CD4-positive, alpha-beta T cell treated with Interleukin-17A for 1 hour (primary cell): ENCODE measurements around the gene TCP10L.
"Not testable (repeated sequence)": the region's sequence is repeated elsewhere in the genome, so short reads cannot be mapped to it uniquely, and the experiment has no call there.

ENCODE experiments used
- DNase-seq: peaks from one replicate; pipeline ENCODE4 v3.0.0-alpha.2; 2020

The TCP10L gene

DNA sequence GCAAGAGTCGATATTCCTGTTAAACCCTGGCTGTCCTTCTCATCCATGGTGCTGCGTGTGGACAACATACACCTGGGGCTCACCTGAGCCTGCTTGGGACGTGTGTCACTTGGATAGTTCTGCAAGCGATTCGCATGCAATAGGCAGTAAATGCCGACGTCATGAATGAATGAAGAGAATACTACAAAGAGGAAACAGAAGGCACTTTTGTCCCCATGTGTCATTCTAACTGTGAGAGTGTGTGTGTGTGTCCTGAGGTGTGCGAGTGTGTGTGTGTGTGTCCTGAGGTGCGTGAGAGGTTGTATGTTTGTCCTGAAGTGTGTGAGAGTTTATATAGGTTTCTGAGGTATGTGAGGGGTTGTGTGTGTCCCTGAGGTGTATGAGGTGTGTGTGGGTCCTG, 647 bp upstream of the TCP10L start:
- no peak for DNase-seq

DNA sequence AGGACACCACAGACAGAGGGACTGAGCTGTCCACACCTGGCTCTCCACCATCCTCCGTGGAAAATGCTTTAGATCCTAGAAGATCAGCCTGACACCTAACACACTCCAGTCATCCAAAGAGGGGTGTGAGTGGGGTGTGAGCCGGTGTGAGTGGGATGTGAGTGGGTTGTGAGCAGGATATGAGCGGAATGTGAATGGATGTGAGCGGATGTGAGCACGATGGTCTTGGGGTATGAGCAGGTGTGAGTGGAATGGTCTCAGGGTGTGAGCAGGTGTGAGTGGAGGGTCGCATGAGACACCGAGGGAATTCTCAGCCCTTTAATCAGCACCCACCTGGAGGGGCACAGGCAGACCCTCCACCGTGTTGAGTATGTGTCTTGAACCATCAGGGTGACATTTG, 851 bp downstream of the TCP10L start:
- DNase-seq: no peak

DNA sequence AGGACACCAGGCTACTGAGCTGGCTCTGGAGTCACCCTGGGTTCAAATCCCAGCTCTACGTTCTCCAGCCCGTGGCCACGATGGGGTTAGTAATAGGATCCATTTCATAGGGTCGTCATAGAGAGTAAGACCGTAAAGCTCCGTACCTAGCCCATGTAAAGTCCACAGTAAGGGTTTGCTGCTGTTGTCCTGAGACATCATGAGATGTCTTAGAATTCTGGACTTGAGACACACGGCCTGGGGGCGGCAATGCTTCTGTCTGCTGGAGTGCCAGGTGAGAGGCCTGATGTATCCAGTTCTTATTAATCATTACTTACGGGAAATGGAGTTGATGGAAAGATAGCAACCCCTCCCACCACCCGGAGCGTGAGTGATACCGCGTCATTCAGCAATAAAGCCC, 3.6 kb downstream of the TCP10L start:
- DNase-seq: no peak

DNA sequence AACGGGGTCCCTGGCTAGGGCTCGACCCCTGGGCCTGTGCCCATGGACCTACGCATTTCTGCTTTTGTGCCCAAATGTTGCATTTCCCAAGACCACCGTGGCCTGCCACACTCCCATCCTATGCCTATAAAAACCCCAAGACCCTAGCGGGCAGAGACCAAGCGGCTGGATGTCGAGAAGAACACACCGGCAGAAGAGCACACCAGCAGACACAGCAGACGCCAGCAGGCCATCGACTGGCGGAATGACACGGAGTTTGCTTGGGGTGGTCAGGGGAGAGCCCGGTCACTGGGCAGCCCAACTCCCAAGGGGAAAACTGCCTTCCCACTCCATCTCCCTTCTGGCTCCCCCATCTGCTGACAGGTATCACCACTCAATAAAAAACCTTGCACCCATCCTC, 4.4 kb downstream of the TCP10L start:
- DNase-seq: no peak

DNA sequence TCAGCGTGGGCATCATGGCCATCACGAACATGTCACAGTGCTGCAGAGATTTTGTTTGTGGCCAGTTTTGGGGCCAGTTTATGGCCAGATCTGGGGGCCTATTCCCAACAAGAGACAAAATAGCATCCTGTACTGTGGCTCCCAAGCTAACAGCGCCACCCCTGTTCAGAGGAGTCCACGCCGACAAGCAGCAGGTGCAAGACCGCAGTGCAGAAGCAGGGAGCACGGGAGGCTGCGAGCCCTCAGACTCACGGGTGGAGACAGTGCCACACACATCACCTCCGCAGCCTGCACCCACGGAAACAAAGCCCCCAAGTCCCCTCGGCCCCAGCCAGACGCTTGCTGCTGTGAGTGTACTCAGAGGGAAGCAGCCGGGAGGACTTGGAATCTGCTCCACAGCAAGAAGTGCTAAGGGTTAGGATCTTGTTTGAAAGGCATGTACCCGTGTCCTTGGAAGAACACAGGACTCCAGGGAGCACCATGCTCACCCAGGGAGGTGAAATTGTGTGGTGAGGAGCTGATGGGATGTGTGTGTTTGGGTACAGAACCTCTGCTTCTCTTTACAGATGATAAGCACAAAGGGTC, 7.1 kb downstream of the TCP10L start:
- DNase-seq: peak; percentile 30

DNA sequence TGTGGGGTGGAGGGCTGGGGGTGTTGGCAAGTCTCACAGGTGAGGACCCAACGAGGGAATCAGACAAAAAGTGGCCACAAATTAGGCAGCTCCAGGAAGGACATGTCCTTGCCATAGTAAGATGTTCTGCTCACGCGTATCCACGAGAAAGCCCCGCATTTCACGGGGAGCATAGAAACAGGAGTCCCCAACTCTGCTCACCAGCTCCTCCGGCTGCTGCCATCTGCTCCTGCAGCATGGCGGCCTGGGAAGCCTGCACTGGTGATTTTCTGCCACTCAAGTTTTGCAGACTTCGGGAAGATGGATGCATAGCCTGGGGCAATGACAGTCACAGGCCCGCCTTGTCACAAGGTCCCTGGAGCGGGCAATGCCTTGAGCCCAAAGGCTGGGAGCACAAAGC, 9.3 kb downstream of the TCP10L start:
- DNase-seq: no peak

DNA sequence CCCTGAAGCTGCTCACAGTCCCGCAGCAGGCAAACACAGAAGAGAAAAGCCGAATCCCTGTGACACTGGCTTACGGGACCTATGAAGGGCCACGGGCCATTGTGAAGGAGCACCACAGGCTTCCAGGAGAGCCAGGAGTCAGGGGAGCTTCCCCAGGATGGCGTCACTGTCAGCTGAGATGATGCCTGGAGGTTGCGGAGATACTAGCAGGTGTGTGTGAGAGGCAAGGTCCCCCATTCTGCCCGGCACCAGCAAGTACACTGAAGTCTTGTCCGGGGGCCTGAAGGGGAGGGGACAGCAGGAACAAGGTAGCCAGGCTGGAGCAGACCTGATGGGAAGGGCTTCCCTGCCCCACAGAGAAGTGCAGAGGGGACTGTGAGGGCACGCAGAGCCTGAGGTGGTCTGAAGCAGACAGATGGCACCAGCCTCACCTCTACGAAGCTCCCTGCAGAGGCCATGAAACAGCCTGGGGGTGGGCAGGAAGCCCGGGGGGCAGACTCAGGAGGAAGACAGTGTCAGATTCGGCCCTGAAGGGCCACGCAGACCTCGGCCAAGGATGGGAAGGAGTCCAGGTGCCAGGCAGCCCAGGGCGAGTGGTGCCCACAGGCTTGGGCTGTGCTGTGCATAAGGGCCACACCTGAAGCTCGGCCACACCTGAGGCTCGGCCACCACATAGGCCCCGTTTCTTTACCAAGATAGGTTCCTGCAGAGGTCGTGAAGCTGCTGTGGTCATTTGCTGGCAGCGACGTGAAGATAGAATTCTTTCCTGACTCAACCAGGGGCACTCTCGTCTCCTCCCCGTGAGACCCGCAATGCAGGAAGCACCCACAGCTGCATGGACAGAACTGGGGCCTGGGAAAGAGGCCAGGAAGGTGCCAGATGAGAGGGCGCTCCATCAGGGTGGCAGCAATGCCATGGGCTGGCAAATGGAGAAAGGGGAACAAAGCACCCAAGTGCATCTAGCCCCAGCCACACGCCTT, 10.1 kb downstream of the TCP10L start:
- no peak for DNase-seq

DNA sequence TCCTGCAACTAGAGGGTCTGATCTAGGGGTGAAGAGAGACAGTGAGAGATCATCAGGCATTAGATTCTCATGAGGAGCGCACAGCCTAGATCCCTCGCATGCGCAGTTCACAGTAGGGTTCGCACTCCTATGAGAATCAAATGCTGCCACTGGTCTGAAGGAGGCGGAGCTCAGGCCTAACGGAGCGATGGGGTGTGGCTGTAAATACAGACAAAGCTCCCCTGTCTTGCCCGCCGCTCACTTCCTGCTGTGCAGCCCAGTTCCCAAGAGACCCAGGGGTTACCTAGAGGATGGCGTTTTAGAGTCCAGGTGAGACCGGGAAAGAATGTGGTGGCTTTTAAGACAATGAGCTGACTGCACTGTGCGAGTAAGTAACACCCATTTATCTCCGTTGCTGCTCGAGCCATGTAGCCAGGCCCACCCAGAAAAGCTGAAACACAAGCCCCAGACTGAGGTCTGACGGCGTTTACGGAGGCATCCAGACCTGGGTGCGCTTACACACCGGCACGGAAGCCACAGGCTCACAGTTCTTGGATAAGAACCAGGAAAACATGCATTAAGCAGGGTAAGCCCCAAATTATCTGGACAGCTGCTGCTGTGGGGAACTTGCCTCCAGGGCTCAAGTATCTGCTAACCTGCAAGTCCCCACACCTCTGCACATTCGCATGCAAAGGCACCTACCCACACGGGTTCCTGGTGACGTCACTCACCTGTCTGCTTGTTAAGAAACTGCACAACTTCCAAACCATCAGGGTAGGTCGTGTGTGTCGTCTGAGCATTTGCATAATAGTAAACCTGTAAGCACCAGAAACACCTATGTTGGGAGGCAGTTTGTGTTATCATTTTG, 12.5 kb downstream of the TCP10L start:
- DNase-seq: no peak

DNA sequence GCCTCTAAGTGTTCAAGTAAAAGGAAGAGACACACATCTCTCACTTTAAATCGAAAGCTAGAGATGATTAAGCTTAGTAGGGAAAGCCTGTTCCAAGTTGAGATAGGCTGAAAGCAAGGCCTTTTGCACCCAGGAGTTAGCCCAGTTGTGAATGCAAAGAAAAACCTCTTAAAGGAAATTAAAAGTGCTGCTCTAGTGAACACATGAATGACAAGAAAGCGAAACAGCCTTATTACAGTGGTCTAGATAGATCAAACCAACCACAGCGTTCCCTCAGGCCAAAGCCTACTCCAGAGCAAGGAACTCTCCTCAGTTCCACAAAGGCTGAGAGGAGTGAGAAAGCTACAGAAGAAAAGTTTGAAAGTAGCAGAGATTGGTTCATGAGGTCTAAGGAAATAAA, 14.9 kb downstream of the TCP10L start:
- no peak for DNase-seq

DNA sequence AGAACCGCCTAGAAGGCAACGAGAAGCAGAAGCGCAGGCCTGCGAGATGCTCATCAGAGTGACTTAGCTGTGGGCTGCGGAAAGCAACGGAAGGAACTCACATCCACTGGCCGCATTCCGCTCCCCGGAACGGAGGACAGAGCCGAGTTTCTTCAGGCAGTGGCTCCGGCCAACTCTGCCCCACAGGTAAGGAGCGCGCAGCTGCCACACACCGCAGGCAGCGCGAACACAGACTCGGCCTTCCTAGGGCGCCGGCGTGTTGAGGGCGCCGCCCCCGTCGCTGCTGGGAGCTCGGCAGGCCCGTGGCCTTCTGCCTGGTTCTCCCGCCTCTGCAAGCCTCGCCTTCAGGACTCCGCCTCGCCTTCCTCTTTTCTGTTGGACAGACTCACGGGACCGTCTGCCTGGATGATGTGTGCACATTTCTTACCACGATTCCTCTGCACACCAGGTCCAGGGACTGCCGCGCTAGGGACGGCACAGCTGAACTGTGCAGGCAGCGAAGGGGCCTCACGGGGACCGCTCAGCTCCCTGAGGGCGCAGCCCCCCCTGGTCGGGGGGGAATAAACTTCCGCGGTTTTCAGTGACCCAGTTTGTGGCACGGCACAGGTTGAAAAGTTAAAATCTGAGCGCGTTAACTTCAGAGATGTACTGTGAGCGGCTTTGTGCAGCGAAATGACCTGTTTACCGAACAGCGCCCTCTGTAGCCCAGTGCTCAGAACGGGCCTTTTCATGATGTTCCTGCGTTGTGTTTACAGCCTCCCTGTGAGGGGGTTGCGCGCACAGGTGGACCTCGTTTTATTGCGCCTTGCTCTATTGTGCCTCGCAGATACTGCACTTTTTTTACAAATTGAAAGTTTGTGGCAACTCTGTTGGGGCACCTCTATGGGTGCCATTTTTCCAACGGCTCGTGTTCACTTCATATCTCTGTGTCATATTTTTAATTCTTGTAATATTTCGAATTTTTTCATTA, 15.8 kb downstream of the TCP10L start:
- DNase-seq: peak; percentile 86

DNA sequence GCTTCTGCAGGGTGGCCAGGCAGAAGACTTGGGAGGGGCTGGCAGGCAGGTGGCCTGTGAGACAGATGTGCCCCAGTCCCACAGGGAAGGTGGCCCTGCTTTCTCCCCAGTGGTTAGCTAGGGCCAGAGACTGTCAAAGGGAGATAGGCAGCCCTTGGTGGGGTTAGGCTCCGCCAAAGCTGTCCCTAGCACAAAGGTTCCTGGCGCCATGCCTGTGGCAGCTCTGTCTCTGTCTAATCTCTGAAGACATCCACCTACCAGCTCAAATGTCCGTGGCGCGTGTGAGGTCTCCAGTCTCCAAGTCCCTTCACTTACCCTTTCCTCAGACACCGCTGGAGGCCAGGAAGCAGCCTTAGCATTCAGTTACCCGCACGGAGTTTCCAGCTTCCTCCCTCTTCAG, 17.7 kb downstream of the TCP10L start:
- DNase-seq: no peak

DNA sequence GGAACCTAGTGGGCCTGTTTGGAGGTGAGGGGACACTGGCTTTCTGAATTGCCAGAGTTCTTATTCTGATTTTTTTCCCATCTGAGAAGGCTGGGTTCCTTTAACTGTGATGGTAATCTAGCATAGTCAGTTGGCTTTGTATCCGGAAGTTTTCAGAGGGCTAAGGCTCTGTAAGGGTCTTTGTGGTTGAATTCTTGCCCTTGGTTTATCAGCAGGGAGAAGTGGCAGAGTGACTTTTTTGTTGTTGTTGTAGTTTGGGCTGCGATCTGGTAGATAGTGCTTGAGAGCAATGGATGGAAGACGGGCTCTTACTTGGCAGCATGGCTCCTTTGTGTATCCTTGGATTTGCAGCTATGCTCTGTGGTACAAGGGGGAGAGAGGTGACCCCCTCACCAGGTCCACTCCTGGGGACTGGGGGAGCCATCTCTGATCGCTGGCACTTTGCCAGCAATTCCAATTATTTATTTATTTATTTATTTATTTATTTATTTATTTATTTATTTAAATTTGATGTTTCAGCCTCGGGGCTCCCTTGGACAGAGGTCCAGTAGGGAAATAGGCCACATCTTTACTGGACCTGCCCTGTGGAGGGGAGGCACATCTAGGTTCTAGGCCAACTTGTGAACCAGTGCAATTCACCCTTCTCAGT, 18.5 kb downstream of the TCP10L start:
- no peak for DNase-seq

DNA sequence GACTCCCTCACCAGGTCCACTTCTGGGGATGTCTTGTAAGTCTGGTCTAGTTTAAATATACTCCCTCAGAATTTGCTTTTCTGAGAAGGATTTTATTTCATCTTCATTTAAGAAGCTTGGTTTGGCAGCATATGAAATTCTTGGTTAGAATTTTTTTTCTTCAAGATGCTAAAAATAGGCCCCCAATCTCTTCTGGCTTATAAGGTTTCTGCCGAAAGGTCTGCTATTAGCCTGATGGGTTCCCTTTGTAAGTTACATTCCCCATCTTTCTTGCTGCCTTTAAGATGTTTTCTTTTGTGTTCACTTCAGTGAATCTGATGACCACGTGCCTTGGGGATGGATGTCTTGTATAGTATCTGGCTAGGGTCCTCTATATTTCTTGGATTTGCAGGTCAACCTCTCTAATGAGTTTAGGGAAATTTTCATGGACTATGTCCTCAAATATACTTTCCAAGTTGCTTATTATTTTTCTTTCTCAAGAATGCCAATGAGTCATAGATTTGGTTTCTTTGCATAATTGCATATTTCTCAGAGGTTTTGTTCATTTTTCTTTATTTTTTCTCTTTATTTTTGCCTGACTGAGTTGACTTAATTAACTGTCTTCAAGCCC, 19.4 kb downstream of the TCP10L start:
- no peak for DNase-seq

DNA sequence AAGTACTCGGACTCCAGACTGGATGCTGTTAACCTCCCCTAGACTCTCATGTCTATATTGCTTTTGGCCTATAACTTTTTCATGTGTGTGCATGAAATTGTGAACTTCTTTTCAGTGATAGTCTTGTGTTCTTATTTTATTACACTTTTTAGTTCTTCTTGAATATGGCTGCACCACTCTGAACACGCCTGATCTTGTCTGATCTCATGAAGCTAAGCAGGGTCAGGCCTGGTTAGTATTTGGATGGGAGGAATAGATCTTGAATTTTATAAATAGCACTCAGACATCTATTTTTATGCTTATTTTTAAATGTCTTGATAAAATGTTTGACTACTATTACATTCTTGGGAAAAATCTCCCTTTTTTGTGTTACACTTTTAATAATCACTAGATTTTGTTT, 22.4 kb downstream of the TCP10L start:
- peak; percentile 17 for DNase-seq

DNA sequence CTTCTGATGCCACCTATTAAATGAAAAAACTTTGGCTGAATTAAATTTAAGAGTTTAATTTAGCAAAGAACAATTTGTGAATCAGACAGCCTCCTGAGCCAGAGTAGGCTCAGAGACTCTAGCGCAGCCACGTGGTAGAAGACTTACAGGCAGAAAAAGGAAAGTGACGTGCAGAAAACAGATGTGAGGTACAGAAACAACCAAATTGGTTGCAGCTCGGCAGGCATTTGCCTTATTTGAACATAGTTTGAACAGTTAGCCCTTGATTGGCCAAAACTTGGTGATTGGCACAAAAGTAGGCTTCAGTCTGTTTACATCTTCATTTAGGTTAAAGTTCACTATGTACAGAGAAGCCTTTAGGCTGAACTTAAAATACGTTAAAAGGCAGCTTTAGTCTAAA, 22.9 kb downstream of the TCP10L start:
- peak; percentile 10 for DNase-seq

DNA sequence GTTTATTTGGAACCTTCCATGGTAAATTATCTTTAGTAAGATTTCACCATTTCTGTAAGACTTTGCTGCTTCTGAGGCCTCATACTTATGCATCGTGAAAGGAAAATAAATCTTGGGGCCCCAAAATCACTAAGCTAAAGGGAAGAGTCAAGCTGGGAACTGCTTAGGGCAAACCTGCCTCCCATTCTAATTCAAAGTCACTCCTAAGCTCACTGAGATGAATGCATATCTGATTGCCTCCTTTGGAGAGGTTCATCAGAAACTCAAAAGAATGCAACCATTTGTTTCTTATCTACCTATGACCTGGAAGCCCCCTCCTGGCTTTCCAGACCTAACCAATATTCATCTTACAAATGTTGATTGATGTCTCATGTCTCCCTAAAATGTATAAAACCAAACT, 23.8 kb downstream of the TCP10L start:
- not testable (repeated sequence) for DNase-seq

DNA sequence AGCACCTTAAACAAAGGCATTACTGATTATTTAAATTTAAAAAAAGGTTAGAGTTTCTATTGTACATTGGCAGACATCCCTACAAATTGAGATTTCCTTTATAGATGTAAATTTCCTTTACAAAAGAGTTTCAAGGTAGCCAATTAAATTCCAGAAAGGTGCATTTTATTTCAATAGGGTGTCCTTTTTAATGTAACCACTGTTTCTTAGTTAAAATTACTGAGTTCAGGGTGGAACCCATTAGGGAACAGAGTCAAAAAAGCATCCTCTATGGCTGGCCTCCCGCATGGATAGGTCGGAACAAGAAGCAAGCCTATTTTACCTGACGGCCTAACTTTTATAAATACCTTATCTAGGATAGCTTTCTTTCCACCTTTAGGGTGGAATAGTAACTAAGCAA, 24.4 kb downstream of the TCP10L start:
- no peak for DNase-seq

DNA sequence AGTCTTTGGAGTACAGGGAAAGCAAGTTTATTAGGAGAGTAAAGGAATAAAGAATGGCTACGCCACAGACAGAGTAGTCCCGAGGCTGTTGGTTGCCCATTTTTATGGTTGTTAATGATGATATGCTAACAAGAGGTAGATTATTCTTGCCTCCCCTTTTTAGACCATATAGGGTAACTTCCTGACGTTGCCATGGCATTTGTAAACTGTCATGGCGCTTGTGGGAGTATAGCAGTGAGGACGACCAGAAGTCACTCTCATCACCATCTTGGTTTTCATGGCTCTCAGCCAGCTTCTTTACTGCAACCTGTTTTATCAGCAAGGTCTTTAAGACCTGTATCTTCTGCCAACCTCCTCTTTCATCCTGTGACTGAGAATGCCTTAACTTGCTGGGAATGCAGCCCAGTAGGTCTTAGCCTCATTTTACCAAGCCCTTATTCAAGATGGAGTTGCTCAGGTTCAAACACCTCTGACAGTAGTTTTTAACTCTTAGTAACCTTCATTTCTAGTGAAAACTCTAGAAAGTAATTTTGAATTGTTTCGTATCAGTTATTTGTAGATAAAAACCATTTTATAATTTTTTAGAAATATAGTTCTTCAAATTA, 26.2 kb downstream of the TCP10L start:
- DNase-seq: no peak

DNA sequence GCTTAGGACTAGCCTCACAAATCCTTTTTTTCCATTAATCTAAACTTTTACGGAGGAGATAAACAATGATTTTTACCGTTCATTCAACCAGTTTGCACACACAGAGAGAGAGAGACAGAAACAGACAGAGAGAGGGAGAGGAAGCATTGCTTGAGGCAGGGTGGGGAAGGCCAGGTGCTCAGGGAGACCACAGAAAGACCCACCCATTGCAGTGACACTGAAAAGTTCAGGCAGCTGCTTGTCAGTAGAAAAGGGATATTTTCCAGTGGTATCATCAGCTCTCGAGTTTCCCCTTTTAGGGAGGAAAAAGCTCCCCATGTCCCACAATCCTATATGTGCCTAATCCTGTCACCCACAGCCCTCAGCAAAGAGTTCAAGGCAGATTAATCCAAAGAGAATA, 27.2 kb downstream of the TCP10L start:
- DNase-seq: no peak

DNA sequence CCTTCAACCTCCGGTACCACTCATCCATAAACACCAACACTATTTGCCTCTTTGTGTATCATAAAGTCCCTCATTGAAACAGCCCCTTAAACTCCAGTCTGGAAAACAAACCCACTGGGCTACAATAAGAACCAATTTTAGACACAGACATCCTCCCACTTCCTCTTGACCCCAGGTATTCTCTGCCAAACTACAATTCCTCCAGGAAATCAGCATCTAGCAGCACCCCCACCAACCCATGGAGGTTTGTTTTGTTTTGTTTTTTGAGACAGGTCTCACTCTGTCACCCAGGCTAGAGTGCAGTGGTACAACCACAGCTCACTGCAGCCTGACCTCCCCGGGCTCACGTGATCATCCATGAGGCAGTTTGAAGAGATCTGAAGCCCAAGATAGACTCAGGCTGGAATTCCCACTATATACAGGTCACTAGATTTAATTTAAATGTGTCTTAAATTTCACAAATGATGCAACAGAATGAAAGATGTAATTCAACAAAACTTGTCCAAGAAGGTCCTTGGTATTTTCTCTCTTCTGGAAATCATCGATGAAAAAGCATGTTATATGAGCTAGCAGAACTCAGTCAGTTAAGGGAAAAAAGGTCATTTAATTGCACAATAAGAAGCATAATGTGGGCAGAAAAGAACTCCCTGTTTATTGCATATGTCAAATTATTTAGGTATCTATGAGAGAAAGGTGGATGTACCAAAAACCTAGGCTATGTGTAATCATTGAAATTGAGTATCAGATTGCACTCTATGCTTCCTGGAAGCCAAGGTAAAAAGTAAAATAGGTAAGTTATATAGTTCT, 30.3 kb downstream of the TCP10L start:
- no peak for DNase-seq
